Activated CD4-positive, alpha-beta T cell treated with anti-CD3 and anti-CD28 coated beads, Interleukin-2, amount 10 ng/mL, durations not matched to agents 7 days and 5 days (primary cell): ENCODE measurements around the gene RAB20. TPM values are rescaled to one million over a fixed set of nuclear protein-coding genes. Genes with fewer than 3 reads are reported as not detected.

Experiments used
- total RNA-seq, 2 experiments: library from RNA; stranded (reverse); gene quantifications; one replicate each; pipeline ENCODE4 v1.2.3, GENCODE V29; 2021

RAB20 gene
- total RNA-seq, 2 experiments from 2014 or later: 3.2 to 4.1 TPM

Other genes with a start within 250 kb of the RAB20 start
- gene NAXD, start 53.8 kb upstream of the RAB20 start, total RNA-seq: 10 to 100 TPM; 23.3 to 25.2 TPM
- gene CARS2, start 144.4 kb upstream of the RAB20 start, total RNA-seq: 10 to 100 TPM; 58.9 to 69.5 TPM
- gene ING1, start 152.0 kb upstream of the RAB20 start, total RNA-seq: 10 to 100 TPM; 16.0 to 21.3 TPM